ENCODE data around the gene MRPL21.

The MRPL21 gene

DNA sequence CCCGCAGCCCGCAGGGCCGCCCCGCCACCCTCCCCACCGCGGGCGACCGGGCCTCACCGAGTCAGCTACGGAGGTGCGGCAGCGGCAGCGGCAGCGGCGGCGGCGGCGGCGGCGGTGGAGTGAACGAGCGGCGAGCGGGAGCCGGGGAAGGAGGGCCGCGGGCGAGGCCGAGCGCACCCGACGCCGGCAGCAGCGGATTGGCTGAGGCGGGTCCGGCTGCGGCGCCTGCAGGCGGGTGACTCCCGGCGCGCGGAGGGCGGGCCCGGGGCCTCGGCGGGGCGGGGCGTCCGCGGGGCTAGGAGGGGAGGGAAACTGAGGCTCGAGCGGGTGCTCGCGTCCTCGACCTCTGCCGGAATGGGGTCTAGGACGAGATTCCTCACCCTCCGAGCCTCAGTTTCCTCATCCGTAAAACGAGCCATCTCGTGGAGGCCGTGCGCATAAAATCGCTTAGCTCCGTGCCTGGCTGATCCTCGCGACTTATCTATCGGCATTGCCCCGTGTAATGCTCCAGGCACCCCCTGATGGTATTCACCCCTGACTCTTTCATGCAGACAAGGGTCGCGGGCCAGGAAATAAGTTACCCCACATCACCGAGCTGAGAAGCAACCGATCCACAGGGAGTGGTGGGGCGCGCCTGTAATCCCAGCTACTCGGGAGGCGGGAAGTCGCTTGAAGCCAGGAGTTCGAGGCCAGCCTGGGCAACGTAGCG lies 61.8 kb downstream of the MRPL21 start, which contains the start of gene CPT1A:
TSS of gene CPT1A (minus strand) at position 199 of the 709 bp plus-strand sequence. CDS start 26,442 bp downstream, outside the sequence.
- DNase-seq (ENCODE audit: low spot score) (peak; percentile 19), FAIRE-seq (no peak)
